ENCODE results near the gene GFPT1. TPM values are rescaled to one million over a fixed set of nuclear protein-coding genes. Genes with fewer than 3 reads are reported as not detected.
A peak's percentile ranks its signal among the peaks of the same experiment; 100 is the strongest.

Gene GFPT1
- total and polyA plus RNA-seq, 9 of the 15 experiments (the other 6 are each of a cell fraction or from before 2014, with no cell fraction given): 6.6 to 38.3 (median 15.9) TPM

- Histone ChIP-seq H3K9me1 (ENCODE audit: control insufficient read depth, insufficient read depth, low read length) (peaks cover 4% of the 10 kb centered on the region), H2AFZ (ENCODE audit: low read depth, low read length) (no peak overlapping the region), H3K9ac (ENCODE audit: insufficient read depth in 1 of 2, low read depth in 2 of 2, low read length in 2 of 2) (no peak overlapping the region), H3K79me2 (ENCODE audit: control insufficient read depth, insufficient read depth, low read length) (no peaks in the 10 kb centered on the region), H3K9me3 (replicated peaks; ENCODE audit: control insufficient read depth, insufficient read depth, low read depth, low read length) (0 out of 2 replicates have a peak, but pooled peaks cover 5% of the 10 kb centered on the region), H3K27ac (ENCODE audit: extremely low read depth, low read depth, low read length) (no peak overlapping the region), H4K20me1 (replicated peaks; ENCODE audit: control insufficient read depth, insufficient read depth, low read length) (no peaks in the 10 kb centered on the region), H3K4me1 (replicated peaks in 1 of 2; ENCODE audit: control insufficient read depth in 2 of 2, insufficient read depth in 2 of 2, low read length in 2 of 2) (no peaks in the 10 kb centered on the region; a peak in 1 of 5 replicates), H3K27me3 (ENCODE audit: control insufficient read depth in 2 of 2, insufficient read depth in 2 of 2, low read length in 2 of 2) (peaks cover 16 to 58% of the 10 kb centered on the region in 2 experiments), H3K4me3 (no peak overlapping the region), H3K36me3 (ENCODE audit: control insufficient read depth, insufficient read depth, low read length) (no peaks in the 10 kb centered on the region), H3K4me2 (ENCODE audit: insufficient read depth, low read length) (no peak overlapping the region)
- 2% methylated on average over 3 of the region's 3 CpGs for WGBS (ENCODE audit: insufficient coverage, low coverage, missing lambda C conversion rate)
- no peak for DNase-seq (ENCODE audit: extremely low read depth in 1 of 4, low spot score in 3 of 4)
- CTCF ChIA-PET (ENCODE audit: low intra/inter-chr PET ratio): interaction anchor here (0.8 kb wide), 1 partner anchor 274 kb away, joined by 4 read pairs; no protein-coding TSS in a partner anchor
- intact Hi-C loops (cut with micrococcal nuclease): loop anchor here (10.0 kb wide), 1 partner anchor 356 kb away; no protein-coding TSS in a partner anchor
- FAIRE-seq: no peak
- in situ Hi-C loops (cut with MboI): loop anchor here (25.0 kb wide), 1 partner anchor 263 kb away; no protein-coding TSS in a partner anchor
- no TSS peak for BruUV-seq (replicated peaks)
- ATAC-seq: no peak
- POLR2A ChIA-PET: no interaction called here
- TF ChIP-seq CEBPG (CRISPR knock-in tag; IDR thresholded peaks at IDR 0.05) (no peak), CEBPG (tag; conservative IDR thresholded peaks at IDR 0.05 in 1 of 2, IDR thresholded peaks at IDR 0.05 in 1 of 2) (peak; percentile 50 to 76), CEBPB (tag; IDR thresholded peaks at IDR 0.05) (peak; percentile 69), ZFP36 (IDR thresholded peaks at IDR 0.05; ENCODE audit: low read depth, low read length, partially characterized antibody) (no peak)
Measured at GRCh38 chr2:69300650-69301049, 86.4 kb downstream of the GFPT1 start.
